Head of caudate nucleus (tissue), 42 donors: Measurements from ENCODE around the gene CACNA1A.

Experiments used
- DNase-seq, 42 donors: peaks; one replicate each; pipeline versions ENCODE4 v3.0.0 to v3.0.0-alpha.2; 2020 to 2021; ENCODE audit warnings: mixed read lengths in 7 of 42
- intact Hi-C: fragments of 100-400 bp; cut with DNase I; formaldehyde crosslinking; loops from one replicate; pipeline ENCODE4 v1.15.0; 2022

CACNA1A gene

DNA sequence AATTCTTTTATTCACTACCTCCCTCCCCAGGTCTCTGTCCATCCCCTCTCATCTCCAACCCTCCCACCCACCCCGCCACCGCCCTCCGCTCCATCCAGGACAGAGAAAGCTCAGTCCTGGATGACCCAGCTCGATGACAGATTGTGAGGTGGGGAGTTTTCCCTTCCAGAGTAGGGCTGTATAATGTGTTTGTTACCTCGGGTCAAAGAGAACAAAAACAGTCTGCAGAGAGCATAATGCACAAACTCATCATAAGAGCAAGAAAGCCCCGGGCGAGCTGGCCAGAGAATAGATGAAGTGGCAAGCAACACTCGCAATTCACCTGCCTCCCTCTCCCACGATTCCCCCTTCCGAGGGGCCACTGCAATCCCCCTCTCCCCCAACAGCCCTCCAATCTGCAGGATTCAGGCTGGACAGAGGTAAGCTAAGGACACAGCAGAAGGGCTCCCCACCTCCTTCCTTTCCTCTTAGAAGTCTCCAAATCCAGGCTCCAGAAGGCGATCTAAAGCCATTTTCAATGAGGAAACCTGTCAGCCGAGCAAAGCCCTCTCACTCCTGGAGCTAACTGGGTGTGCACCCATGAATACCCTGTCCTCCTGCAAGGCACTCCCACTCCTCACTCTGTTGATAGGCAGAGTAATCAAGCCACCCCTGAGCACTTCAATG lies 2.6 kb downstream of the CACNA1A start:
- intact Hi-C loops = no loop called here
- peak in 1 of 42 donors; percentile 4 for DNase-seq

GRCh38 chr19:13502231-13502630 lies 4.0 kb downstream of the CACNA1A start:
- intact Hi-C loops = no loop called here
- no peak for DNase-seq

DNA sequence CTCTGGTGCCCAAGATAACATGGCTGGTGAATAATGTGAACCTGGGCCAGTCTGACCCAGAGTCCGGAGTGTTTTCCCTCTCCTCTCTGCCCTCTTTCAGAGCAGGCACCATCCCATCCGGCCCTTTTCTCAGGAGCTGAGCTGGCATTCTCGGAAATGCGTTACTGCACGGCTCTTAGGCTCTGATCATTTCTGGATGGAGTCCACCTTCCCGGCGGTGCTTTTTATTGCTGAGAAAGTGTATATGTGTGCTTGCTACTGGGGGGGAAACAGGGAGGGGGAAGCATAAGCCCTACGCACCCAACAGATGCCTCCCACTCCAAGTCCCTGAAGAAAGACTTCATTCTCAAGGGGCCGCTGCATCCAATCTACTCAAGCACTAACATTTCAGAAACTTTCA lies 6.6 kb downstream of the CACNA1A start:
- intact Hi-C loops = no loop called here
- DNase-seq = peak in 2 of 42 donors; percentile 17 to 39

DNA sequence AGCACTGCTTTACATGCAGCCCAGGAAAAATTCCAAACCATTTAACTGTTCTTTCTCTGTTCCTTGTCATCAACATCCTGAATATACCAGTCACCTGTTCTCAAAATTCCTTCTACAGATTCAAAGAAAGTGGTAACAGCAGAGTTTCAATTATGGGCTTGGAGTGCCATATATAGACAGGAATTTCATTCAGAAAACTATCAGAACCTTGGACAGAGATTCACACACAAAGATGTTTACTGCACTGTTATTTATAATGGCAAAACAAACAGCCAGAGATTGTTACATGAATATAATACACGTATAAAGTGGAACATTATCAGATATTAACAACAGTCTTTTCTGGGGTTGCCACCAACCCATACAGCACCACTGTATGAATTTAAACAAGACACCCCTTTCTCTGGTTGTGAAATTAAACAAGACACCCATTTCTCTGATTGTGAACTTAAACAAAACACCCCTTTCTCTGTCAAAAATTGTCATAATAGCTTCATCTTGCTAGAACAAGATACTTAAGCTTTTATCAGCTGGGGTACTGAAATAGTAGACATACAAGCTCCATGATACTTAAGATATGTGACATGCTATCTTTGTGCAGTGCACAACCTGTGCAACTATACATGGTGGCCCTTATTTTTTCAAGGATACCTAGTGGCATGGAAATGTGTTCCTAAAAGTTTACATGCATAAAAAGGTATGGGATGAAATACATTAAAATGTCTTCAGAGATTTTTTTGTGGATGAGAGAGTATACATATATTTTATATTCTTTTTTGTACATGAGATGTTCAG lies 12.6 kb downstream of the CACNA1A start:
- DNase-seq = no peak
- intact Hi-C loops = no loop called here

GRCh38 chr19:13492128-13492527 lies 14.2 kb downstream of the CACNA1A start:
- no peak for DNase-seq
- intact Hi-C loops = no loop called here

GRCh38 chr19:13487985-13488384 lies 18.3 kb downstream of the CACNA1A start:
- intact Hi-C loops = no loop called here
- DNase-seq = no peak

DNA sequence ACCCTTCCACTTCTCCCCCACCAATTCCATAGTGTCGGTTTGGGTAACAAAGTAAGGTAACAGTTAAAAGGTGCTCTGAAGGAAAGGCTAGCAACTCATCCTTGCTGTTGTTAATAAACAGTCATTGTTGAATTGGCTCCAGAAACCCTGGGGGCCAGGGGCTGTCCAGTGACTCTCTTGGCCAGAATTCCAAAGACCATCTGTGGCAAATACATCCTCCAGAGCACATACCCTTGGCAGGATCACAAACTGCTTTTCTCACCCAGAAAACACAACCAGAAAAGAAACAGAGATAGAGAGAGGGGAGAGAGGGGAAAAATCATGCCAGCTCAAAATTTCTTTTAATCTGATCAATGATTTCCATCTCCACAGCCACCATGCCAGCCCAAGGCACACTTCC lies 22.1 kb downstream of the CACNA1A start:
- intact Hi-C loops = no loop called here
- no peak for DNase-seq

DNA sequence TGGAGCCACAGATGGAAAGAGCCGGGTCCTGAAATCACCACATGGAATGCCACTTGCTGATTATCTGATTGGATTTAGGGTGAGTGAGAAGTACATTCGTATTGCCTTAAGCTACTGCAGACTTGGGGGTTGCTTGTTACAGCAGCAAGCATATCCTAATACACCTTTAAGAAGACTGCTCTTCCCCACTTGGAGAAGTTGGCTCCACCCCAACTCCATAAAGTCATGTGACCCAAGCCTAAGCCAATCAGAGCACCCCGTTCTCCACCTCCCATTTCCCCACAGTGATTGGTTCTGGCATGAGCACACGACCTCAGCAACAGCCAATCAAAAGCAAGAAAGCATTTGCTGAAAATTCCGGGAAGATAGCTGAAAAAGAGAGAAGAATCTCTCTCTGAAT lies 23.1 kb downstream of the CACNA1A start:
- intact Hi-C loops = no loop called here
- no peak for DNase-seq

DNA sequence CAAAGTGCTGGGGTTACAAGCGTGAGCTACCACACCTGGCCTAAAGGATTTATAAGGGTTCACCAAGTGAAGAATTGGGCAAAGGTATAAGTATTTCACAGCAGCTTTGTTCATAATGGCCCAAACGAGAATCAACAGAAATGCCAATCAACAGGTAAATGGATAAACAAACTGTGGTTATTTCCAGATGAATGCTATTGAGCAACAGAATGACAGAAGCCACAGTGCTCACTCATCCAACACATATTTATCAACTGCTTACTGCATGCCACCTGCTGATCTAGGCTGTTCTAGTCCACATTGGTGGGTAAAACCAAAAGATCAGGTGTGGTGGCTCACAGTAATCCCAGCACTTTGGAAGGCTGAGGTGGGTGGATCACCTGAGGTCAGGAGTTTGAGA lies 27.7 kb downstream of the CACNA1A start:
- no peak for DNase-seq
- intact Hi-C loops = no loop called here

GRCh38 chr19:13476071-13476470 lies 30.2 kb downstream of the CACNA1A start:
- DNase-seq = no peak
- intact Hi-C loops = no loop called here

- no peak for DNase-seq
- intact Hi-C loops = no loop called here
These were observed 31.2 kb downstream of the CACNA1A start for GRCh38 chr19:13475044-13475443.

DNA sequence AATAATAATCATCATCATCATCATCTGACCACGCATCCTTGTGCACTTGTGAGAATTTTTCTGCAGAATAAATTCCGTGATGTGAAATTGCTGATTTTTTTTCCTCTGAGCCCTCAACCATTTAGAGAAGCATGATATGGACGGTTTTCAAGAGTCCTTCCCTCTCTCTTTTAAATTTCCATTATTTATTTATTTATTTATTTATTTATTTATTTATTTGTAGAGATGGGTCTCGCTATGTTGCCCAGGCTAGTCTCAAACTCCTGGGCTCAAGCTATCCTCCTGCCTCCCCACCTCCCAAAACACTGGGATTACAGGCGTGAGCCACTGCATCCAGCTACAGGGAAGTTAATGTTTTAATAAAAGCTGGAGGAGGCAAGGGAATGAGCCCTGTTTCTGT lies 39.6 kb downstream of the CACNA1A start:
- intact Hi-C loops = no loop called here
- DNase-seq = no peak

GRCh38 chr19:13463296-13463695 lies 43.0 kb downstream of the CACNA1A start:
- intact Hi-C loops = no loop called here
- peak in 5 of 42 donors; percentile 8 to 43 (median 22) for DNase-seq

- intact Hi-C loops = no loop called here
These were observed 44.7 kb downstream of the CACNA1A start for GRCh38 chr19:13461536-13461935.

DNA sequence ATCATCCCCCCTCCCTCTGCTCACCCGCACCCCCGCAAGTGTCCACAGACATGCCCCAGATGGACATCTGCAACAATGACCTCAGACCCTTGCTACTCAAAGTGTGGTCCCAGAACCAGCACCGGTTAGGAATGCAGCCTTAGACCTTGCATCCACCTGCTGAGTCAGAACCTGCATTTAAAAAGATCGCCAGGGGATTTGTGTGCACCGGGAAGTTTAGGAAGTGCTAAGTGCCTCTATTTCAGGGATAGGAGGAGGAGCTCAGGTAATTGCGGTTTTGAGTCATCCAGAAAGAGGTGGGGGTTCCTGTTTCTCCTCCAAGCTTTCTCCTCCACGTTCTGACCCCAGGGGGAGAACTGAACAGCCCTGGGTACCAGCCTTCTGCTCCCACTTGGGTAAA lies 46.2 kb downstream of the CACNA1A start:
- DNase-seq = peak in 26 of 42 donors; percentile 7 to 74 (median 31)
- intact Hi-C loops = no loop called here

More at GRCh38 chr19:13461536-13461935, 44.7 kb downstream of the CACNA1A start:
- peak; percentile 29 to 91 (median 68) for DNase-seq

DNA sequence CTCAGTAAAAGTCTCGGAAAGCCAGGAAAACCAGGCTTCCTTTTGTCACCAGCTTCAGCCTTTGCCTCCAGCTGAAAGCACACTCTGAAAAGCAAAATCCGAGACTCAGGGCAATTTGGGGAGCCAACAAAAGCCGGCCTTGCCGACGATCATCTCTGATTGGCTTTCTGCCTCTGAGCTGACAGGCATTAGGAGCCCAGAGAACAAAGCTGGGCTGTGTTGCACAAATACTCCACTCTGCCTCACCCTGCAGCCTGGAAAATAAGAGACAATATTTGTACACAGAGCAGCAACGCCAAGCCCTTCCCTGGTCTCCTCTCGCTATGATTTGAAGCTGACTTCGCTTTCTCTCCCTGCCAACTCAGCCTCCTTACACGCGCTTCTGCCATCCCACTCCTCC lies 46.9 kb downstream of the CACNA1A start:
- peak; percentile 35 to 87 (median 68) for DNase-seq

GRCh38 chr19:13451434-13451995 lies 54.8 kb downstream of the CACNA1A start:
- intact Hi-C loops = no loop called here
- DNase-seq = no peak

More for the DNA sequence above, 46.9 kb downstream of the CACNA1A start:
- intact Hi-C loops = no loop called here

DNA sequence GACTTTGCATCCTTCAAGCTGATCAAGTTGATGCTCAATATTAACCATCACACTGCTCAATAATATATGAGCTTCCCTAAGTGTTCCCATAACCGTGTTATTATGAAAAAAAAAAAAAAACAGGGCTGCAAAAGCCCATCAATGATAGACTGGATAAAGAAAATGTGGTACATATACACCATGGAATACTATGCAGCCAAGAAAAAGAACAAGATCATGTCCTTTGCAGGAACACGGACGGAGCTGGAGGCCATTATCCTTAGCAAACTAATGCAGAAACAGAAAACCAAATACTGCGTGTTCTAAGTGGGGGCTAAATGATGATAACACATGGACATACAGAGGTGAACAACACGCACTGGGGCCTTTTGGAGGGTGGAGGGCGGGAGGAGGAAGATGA lies 58.3 kb downstream of the CACNA1A start:
- intact Hi-C loops = no loop called here
- DNase-seq = no peak

DNA sequence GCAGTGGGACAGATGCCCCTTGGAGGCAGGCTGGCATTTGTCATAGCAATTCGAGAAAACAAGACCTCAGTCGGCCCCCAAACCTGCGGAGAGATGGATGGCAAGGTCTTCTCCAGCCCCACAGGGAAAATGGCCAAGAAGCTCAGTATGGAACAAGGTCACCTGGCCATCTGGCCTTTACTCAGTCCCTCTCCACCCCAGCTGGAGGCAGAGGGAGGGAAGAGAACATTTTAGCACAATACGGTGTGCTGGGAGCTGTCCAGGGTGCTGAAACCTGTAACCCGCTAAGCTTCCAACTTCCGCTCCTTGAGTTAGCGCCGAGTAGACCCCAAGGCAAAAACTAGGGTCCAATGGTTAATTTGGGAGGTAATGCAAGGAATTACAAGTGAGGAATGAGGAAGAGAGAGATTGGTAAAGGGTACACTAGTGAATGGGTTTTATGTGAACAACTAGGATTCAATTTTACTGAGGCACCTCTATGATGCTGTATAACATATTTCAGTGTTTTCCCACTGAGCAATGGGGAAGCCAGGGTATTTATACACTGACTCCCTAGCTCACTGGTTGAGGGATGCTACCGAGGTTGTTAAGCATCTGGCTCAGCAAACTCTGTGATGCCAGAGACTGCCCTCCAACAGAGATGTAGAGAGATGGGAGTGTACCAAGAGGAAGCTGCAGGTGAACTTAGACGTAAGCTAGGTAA lies 64.3 kb downstream of the CACNA1A start:
- intact Hi-C loops = no loop called here
- DNase-seq = peak in 16 of 42 donors; percentile 10 to 62 (median 30)
